GM19463 (cell line): ENCODE measurements around the gene CDC42EP1.
"Not testable (repeated sequence)": the region's sequence is repeated elsewhere in the genome, so short reads cannot be mapped to it uniquely, and the experiment has no call there.

Experiments used
- ATAC-seq: cut with Tn5 transposase; IDR thresholded peaks from one replicate; pipeline ENCODE4 v1.9.1; 2021; ENCODE audit warnings: mild to moderate bottlenecking, moderate library complexity; ENCODE audit not compliant: unreplicated experiment

Gene CDC42EP1

DNA sequence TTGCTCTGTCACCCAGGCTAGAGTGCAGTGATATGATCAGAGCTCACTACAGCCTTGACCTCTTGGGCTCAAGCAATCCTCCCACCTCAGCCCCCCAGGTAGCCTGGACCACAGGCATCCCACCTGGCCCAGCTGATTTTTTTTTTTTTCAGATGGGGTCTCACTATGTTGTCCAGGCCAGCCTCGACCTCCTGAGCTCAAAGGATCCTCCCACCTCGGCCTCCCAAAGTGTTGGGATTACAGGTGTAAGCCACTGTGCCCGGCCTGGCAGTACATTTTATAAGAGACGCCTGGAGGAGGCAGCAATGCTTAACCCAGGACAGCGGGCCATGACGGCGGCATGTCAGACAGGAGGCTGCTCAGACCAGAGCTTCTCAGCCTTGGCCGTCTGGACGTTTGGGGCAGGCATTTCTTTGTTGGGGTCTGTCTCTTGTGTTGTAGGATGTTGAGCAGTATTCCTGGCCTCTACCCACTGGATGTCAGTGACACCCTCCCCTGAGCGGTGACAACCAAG, 15.3 kb downstream of the CDC42EP1 start:
- ATAC-seq = no peak

DNA sequence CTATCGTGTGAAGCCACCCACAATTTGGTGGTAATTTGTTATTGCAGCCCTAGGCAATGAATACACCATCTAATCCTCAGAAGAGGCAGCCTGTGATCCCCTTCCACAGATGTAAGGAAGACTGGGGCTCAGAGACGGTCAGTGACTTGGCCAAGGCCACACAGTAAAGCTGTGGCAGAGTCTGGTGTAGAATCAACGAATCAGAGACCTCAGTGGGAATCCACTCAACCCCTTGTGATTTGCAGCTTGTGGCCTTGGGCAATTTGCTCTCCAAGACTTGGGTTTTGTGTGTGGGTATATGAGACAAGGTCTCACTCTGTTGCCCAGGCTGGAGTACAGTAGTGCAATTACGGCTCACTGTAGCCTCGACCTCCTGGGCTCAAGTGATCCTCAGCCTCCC, 17.7 kb downstream of the CDC42EP1 start:
- no peak for ATAC-seq

DNA sequence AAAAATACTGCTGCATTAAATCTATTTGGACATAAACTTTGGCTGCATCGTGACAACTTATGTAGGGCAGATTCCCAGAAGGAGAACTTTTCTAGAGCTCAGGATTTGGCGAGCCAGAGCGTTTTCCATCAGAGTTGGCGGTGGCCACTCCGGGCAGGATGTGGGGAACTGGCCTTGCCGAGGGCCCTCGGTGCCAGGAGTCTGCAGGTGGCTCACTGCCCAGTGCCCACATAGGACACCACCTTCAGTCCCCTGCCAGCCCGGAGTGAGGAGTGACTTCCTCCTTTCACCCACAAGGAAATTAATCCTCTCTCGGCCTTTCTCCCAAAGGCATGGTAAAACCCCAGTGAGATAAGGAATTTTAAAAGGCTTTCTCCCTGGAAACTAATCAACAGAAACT, 21.2 kb downstream of the CDC42EP1 start:
- ATAC-seq = no peak

DNA sequence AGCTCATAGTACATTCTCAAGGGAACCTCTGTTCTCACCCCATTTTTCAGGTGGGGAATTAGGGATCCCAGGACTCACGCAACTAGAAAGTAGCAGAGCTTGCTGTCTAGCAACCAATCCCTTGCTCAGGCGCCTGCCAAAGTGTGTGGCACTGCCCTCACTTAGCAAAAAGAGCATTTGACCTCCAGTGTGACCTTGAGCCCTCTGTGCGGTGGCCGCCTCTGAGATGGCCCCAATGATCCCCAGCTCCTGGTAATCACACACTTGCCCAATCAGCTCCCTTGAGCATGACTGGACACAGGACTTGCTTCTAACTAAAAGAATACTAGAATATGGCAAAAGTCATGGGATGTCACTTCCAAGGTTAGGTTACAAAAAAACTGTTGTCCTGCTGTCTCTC, 22.2 kb downstream of the CDC42EP1 start:
- no peak for ATAC-seq

DNA sequence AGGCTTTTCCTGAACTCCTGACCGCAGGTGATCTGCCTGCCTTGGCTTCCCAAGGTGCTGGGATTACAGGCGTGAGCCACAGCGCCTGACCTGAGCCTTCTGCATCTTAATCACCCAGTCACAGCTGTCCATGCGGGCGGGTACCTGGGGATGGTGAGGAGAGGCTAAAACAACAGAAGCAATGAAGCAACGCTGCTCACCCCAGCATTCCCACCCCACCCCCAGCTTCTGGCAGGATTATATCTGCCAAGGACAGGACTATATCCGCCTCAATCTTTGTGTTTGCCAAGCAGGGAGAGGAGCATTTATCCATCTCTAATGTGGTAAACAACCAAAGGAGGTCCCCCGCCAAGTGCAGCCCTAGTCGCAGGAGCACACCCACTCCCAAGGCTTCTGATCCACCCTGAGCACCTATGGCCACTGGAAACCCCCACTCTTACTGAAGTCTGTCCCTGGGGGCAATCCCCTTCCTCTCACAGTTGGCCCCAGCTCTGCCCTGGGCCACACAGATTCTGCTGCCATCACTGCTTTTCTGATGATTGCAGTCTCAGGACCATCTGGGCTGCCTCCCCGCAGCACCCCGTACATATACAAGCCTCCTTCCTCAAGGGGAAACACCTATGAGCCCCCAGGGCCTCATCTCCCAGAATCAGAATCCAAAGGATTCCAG, 28.4 kb downstream of the CDC42EP1 start:
- ATAC-seq = no peak

DNA sequence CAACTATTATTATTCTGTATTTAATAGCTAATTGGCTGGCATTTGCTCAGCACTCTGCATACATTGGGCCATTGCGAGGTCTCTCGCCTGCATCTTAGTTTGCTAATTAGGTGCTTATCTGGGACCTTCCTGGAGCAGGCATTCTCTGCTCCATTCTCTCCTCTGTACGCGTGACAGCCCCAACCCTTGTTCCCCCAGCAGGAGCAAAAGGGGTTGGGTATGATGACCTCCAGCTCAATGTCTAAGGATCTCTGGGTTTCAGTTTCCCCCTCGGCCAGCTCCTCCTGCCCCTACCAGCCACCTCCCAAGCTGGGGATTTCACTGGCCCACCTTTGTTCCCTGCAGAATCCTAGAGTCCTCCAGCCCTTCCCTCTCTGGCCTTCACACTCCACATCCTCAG, 29.4 kb downstream of the CDC42EP1 start:
- ATAC-seq = no peak

DNA sequence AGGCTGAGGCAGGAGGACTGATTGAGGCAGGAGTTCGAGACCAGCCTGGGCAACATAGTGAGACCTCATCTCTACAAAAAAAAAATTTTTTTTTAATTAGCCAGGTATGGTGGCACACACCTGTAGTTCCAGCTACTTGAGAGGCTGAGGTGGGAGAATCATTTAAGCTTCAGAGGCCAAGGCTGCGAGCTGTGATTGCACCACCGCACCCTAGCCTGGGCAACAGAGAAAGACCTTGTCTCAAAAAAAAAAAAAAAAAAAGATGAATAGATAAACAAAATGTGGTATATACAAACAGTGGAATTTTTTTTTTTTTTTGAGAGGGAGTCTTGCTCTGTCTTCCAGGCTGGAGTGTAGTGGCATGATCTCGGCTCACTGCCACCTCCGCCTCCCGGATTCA, 30.8 kb downstream of the CDC42EP1 start:
- not testable (repeated sequence) for ATAC-seq

DNA sequence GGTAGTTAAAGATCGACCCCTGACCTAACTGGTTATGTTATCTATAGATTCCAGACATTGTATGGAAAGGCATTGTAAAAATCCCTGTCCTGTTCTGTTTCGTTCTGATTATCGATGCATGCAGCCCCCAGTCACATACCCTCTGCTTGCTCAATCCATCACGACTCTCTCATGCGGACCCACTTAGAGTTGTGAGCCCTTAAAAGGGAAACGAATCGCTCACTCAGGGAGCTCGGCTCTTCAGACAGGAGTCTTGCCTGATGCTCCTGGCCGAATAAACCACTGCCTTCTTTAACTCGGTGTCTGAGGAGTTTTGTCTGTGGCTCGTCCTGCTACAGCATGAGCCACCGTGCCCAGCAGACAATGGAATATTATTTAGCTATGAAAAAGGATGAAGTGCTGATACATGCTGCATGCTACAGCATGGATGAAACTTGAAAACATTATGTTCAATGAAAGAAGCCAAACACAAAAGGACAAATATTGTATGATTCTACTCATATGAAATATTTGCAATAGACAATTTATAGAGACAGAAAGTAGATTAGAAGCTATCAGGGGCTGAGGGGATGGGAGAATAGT, 31.6 kb downstream of the CDC42EP1 start:
- ATAC-seq = no peak

DNA sequence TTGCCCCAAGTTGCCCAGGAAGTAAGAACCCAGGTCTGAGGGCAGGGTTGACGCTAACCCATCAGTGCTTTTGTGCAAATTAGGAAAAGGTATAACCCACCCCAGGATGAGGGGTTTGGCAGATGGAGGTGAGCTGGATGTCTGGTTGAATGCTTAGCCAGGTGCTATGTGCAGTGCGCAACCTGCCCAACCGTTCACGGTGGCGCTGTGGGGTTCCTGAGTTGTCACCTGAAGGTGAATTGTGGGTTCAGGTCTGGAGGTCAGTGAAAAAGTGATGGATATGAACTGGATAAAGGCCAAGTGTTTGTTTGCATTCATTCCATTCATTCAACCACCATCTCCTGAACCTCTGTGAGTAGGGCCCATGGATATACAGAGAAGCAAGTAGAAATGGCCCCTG, 34.0 kb downstream of the CDC42EP1 start:
- no peak for ATAC-seq

DNA sequence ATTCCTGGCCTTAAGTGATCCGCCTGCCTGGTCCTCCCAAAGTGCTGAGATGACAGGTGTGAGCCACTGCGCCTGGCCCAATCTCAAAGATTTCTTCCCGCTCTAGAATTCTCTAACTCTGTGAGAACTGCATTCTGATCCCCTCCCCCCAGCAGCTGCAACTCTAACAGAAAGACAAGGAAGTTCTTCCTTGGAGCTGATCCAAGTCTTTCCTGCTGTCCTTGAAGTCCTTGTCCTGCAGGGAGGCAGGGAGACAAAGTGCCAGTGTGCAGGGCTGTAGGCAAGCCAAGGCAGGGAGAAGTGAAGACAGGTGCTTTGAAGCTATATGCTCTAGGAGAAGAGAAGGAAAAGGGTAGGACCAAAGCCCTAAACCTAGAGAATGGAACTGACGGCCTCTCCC, 38.9 kb downstream of the CDC42EP1 start:
- ATAC-seq = no peak

DNA sequence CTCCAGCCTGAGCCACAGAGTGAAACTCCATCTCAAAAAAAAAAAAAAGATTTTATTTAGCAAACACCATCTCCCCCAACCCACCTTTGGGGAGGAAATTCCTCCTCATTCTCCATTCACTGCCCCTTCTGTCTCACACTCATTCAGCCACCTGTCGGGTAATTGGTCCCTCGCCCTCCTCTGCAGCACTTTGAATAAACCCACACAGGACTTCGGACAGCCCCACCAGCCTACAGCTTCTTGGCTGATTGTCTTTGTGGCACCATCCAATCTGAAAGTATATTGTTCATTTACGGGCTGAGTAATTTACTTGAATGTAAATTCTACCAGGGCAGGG, 40.9 kb downstream of the CDC42EP1 start:
- no peak for ATAC-seq

DNA sequence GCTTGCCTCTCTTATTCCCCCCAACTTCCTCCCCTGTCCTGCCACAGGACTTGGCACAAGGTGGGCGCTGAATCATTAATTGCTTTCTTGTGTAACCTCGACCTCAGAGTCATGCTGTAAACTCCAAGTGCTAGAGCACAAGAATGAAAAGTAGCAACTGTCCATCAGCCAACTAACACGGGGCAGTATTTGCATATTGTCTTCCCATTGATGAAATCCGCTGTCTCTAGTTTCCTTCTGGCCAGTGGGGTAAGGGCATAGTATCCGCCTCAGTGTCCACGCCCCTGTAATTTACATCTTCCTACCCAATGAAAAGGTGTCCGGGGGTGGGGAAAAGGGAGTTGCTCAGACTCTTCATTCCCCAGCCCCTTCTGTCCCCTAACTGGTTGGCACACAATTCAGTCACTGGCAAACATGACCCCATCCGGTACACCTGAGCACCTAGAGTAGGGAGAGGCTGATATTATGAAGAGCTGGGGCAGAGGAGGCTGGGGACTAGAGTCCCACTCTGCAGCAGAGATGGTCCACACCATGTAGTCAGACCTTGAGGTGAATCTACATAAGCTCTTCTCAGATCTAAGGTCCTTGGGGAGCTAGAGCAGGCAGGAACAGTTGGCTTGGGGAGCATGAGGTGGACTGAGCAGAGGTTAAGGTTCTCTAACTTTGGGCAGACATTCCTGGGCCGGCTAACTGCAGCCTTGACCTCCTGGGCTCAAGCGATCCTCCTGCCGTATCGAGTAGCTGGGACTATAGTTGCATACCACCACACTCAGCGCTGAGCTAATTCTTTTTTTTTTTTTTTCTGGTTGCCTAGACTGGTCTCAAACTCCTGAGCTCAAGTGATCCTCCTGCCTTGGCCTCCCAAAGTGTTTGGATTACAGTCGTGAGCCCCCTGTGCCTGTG, 41.5 kb downstream of the CDC42EP1 start:
- no peak for ATAC-seq

DNA sequence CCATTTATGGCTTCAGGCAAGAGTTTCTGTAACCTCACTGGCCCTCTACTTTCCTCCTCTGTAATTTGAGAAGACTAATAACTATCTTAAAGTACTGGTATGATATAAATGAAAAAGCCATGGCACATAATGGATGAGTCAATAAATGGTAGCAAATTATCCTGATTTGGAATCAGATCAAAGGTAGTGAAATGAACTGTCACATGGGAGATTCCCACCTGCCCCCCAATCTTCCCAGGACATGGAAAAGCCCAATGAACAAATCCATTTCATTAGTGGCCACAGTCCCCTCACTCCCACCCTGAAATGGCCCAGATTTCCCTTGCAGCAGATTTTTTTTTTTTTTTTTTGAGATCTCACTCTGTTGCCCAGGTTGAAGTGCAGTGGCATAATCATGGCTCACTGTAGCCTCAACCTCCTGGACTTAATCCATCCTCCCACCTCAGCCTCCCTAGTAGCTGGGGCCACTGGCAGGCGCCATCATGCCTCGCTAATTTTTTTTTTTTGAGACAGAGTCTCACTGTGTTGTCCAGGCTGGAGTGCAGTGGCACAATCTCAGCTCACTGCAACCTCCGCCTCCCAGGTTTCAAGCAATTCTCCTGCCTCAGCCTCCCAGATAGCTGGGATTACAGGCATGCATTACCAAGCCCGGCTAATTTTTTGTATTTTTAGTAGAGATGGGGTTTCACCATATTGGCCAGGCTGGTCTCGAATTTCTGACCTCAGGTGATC, 42.4 kb downstream of the CDC42EP1 start:
- ATAC-seq = not testable (repeated sequence)

DNA sequence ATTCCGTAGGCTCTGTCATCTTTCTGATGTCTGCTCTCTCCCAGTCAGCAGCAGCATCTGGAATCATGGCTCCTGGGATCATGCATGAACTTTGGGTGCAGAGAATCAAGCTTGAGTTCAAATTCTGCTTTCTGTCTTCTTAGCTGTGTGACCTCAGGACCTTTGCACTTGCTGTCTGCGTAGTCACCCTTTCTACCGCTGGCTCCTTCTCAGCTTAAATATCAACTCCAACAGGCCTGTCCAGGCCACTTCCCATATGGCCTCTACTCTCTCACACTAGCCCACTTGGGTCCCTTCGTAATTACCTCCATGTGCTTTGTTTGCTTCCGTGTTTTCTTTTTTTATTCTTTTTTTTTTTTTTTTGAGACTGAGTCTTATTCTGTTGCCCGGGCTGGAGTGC, 43.8 kb downstream of the CDC42EP1 start:
- no peak for ATAC-seq

DNA sequence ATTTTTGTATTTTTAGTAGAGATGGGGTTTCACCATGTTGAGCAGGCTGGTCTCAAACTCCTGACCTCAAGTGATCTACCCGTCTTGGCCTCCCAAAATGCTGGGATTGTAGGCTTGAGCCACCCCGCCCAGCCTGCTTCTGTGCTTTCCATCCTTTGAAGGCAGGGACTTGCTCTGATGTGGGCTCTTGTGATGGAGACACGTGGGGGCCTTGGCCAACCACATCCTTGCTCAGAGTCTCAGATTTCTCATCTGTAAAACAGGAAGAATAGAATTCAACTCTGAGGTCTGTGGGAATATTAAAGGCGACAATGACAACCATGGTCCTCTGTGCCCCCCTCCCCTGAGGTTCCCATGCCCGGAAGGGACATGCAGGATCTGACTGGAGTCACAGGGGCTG, 44.6 kb downstream of the CDC42EP1 start:
- no peak for ATAC-seq

DNA sequence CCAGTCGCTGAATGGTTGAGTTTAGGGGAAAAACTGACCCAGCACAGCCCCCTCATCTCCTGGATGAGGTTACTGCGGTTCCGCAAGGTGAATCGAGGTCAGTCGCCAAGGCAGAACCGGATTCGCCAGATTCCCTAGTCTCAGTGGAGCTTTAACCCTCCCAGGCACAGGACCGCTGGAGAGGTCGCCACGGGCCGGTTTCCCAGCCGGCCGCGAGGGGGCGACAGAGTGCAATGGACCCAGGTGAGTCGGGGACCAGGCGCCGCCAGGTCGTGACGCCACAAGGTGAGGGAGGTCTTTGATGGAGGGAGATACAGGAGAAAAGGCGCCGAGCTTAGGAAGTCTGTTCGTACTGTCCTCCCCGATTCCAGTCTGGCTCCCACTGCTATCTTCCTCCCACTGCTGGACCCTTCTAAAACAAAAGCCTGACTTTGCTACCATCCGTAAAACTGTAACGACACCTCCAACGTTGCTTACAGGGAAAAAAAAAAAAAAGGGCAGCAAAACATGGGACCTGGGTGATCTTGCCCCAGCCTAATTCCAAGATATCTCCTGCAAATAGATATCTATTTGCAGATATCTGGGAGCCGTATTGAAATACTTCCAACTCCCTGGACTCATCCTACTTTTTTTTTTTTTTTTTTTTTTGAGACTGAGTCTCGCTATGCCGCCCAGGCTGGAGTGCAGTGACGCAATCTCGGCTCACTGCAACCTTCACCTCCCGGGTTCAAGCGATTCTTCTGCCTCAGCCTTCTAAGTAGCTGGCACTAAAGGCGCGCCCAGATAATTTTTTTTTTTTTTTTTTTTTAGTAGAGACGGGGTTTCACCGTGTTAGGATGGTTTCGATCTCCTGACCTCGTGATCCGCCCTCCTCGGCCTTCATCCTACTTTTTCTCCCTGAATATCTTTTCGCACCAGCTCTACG, 47.0 kb downstream of the CDC42EP1 start:
- no peak for ATAC-seq

DNA sequence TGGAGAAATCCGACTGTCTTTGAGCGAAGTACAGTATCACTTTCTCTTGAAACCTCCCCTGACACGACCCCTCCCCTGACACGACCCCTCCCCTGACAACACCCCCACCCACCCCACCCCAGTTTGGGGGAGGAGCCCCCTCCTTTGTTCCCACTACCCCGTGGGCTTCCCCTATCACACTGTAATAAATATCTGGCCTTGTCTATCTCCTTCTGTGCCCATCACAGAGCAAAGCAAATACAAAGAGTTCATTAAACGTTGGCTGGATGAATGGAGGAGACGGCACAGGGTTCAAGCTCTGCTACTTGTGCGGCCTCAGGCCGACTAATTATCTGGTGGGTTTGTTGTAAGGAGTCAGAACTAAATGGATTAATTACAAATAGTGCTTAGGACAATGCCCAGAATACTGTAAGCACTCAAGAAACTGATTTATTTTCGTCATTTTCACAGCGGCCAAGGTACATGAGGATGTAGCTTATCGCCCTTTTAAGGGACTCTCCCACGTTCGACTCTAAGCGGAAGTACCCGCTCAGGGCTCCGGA, 47.7 kb downstream of the CDC42EP1 start:
- ATAC-seq = no peak

DNA sequence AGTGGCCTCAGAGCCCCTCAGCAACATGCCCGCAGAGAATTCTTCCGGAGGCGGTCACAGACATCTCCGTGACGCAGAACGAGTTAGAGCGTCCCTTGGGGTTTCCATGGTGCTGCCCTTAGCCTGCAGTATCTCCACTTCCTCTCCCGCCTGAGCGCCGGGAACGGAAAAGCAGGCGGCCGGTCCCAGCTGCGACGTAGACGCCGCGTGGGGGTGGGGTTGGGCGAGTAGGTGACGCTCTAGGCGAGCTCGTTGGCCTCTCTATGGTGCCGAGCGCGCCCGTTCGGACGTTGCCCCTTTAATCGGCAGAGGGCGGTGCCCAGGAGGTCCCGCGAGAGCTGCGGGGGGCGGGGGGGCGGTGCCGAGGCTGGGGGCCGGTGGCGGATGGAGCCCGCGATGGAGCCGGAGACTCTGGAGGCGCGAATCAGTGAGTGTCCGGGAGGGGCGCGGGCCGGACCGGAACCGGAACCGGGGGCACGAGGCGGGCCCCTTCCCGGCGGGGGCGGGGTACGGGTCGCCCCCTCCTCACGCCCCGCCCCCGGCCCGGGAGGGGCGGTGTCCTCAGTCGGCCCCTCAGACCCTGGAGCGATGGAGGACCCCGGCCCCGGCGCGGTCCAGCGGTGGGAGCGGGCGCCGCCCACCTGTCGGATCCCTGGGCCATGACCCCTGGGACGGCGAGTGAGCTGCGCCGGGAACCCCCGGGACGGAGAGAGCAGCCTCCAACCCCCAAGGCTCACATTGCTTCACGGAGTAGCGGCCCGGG, 48.4 kb downstream of the CDC42EP1 start, which contains the start of gene GGA1:
TSS of gene GGA1 (plus strand) at position 358 of the 763 bp plus-strand sequence. CDS start at position 385, 27 bp downstream.
- ATAC-seq = peak; percentile 76
